Measurements from ENCODE around the gene BCHE.

DNA sequence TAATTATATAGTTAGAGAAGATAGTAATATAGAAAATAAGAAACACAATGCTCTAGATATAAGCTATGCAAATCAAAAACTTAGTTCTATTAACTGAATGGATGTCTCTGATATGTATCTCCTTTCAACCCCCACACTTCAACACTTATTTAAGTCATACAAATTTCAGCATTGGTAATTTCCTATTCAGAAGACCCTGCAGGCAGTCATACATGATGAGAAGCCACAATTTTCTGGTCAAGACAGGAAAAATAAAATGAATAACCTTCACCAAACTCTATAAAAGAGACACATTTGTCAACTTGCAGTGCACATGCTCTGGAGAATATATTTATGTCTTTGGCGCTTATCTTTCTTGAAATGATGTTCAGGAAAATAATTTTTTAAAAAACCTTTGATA, 578 bp upstream of the BCHE start:
- TF ChIP-seq, protein P1, sequence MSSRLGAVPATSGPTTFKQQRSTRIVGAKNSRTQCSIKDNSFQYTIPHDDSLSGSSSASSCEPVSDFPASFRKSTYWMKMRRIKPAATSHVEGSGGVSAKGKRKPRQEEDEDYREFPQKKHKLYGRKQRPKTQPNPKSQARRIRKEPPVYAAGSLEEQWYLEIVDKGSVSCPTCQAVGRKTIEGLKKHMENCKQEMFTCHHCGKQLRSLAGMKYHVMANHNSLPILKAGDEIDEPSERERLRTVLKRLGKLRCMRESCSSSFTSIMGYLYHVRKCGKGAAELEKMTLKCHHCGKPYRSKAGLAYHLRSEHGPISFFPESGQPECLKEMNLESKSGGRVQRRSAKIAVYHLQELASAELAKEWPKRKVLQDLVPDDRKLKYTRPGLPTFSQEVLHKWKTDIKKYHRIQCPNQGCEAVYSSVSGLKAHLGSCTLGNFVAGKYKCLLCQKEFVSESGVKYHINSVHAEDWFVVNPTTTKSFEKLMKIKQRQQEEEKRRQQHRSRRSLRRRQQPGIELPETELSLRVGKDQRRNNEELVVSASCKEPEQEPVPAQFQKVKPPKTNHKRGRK (CRISPR knock-in tag; IDR thresholded peaks at IDR 0.05): no peak
- TF ChIP-seq, protein P2, sequence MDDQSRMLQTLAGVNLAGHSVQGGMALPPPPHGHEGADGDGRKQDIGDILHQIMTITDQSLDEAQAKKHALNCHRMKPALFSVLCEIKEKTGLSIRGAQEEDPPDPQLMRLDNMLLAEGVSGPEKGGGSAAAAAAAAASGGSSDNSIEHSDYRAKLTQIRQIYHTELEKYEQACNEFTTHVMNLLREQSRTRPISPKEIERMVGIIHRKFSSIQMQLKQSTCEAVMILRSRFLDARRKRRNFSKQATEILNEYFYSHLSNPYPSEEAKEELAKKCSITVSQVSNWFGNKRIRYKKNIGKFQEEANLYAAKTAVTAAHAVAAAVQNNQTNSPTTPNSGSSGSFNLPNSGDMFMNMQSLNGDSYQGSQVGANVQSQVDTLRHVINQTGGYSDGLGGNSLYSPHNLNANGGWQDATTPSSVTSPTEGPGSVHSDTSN (CRISPR knock-in tag; IDR thresholded peaks at IDR 0.05; ENCODE audit: borderline replicate concordance): no peak
